ENCODE data around the gene FBXL15. TPM values are rescaled to one million over a fixed set of nuclear protein-coding genes. Genes with fewer than 3 reads are reported as not detected.

FBXL15 gene
- total RNA-seq (9.9 and 10.7 TPM in 2 replicates), polyA plus RNA-seq (15.3 and 21.6 TPM in 2 replicates), polyA minus RNA-seq (1.4 and 2.0 TPM in 2 replicates), Bru-seq, nascent RNA (percentile 44 among the genes with signal in this experiment), BruChase-seq, experiment 1, labeled RNA remaining after a 6-hour chase (percentile 49 among the genes with signal in this experiment), BruChase-seq, experiment 2, labeled RNA remaining after a 2-hour chase (percentile 52 among the genes with signal in this experiment)
- polyA plus RNA-seq (2011; cell fraction: cytosol; rRNA removed), result 5.9 and 10.1 TPM in 2 replicates
- 11.6 and 11.7 TPM in 2 replicates for polyA plus RNA-seq (2011; cell fraction: nucleus; rRNA removed)
- polyA plus RNA-seq (2012), result 4.3 and 6.2 TPM in 2 replicates
- 8.5 TPM for polyA minus RNA-seq (2011; cell fraction: cytosol; rRNA and poly(A)+ RNA removed)
- polyA minus RNA-seq (2011; cell fraction: nucleus; rRNA and poly(A)+ RNA removed), result 1.5 and 1.8 TPM in 2 replicates
- long read RNA-seq, transcript FBXL15-201 (4 exons, 2,362 nt), result major isoform, 22 of 100 reads
- long read RNA-seq, partial matches to known transcripts, result 58 of 100 reads
- long read RNA-seq, other reads (novel, unspliced or antisense), result 20 of 100 reads

GRCh38 chr10:102420714-102421506, at the start of gene FBXL15:
FBXL15 (plus strand) TSS chr10:102420836; CDS start chr10:102421130, 294 bp downstream.
- POLR2A ChIA-PET, result interaction anchor here (0.5 to 1.8 kb wide), 2 partner anchors 12 to 238 kb away, joined by 6 to 11 read pairs; partner anchors contain the start of gene CUEDC2
- intact Hi-C loops (cut with micrococcal nuclease), result loop anchor here (1.0 to 5.0 kb wide), 4 partner anchors 29 to 226 kb away; partner anchors contain the start of genes ACTR1A and SUFU
- FAIRE-seq, result peak; percentile 95

More at GRCh38 chr10:102420714-102421506, at the start of gene FBXL15:
- TF ChIP-seq POLR2AphosphoS5 (IDR thresholded peaks at IDR 0.05; ENCODE audit: insufficient read depth, low read depth, low read length) (peak; percentile 66), JUN (IDR thresholded peaks at IDR 0.05; ENCODE audit: borderline replicate concordance, insufficient read depth, insufficient read length, low read depth) (no peak), MYC (IDR thresholded peaks at IDR 0.05; ENCODE audit: low read depth, low read length) (no peak), MAX (IDR thresholded peaks at IDR 0.05; ENCODE audit: insufficient read depth, insufficient read length) (no peak), FOS (IDR thresholded peaks at IDR 0.05; ENCODE audit: borderline replicate concordance, insufficient read depth, low read length) (no peak), POLR2A (IDR thresholded peaks at IDR 0.05; ENCODE audit: low read depth, low read length) (peak; percentile 27), EZH2 (IDR thresholded peaks at IDR 0.05; ENCODE audit: borderline replicate concordance, low read depth, low read length, severe bottlenecking) (no peak), GATA2 (IDR thresholded peaks at IDR 0.05; ENCODE audit: insufficient read depth, insufficient read length, low read depth, low read length) (no peak)
- TF ChIP-seq, protein P1, sequence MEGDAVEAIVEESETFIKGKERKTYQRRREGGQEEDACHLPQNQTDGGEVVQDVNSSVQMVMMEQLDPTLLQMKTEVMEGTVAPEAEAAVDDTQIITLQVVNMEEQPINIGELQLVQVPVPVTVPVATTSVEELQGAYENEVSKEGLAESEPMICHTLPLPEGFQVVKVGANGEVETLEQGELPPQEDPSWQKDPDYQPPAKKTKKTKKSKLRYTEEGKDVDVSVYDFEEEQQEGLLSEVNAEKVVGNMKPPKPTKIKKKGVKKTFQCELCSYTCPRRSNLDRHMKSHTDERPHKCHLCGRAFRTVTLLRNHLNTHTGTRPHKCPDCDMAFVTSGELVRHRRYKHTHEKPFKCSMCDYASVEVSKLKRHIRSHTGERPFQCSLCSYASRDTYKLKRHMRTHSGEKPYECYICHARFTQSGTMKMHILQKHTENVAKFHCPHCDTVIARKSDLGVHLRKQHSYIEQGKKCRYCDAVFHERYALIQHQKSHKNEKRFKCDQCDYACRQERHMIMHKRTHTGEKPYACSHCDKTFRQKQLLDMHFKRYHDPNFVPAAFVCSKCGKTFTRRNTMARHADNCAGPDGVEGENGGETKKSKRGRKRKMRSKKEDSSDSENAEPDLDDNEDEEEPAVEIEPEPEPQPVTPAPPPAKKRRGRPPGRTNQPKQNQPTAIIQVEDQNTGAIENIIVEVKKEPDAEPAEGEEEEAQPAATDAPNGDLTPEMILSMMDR (IDR thresholded peaks at IDR 0.05; ENCODE audit: extremely low read depth in 1 of 2, insufficient read depth in 1 of 2, low read depth in 1 of 2, low read length in 2 of 2), result no peak
- CTCF ChIA-PET, result interaction anchor here (0.6 to 6.5 kb wide), 15 partner anchors 9 to 251 kb away, joined by 3 to 74 read pairs (median 21); partner anchors contain the start of genes C10orf95, CUEDC2 and NFKB2
- Histone ChIP-seq H3K4me2 (ENCODE audit: insufficient read depth, low read length) (peak within 1 kb of the TSS; percentile 67), H3K9ac (replicated peaks; ENCODE audit: extremely low read depth, insufficient read depth, low read length) (peak within 1 kb of the TSS; percentile 19), H3K4me1 (ENCODE audit: control insufficient read depth, extremely low read depth, insufficient read depth, low read length) (peaks cover 20% of the 10 kb centered on the region), H3K27ac (ENCODE audit: insufficient read depth, low read depth, low read length) (no peak within 1 kb of the TSS), H3K4me3 (replicated peaks in 1 of 3; ENCODE audit: insufficient read depth in 1 of 3, low read depth in 1 of 3, low read length in 3 of 3) (peak within 1 kb of the TSS; percentile 64 to 73 (median 70)), H3K79me2 (ENCODE audit: control insufficient read depth, insufficient read depth, low read length) (no peaks in the 10 kb centered on the region), H2AFZ (ENCODE audit: low read depth, low read length) (peak within 1 kb of the TSS; percentile 78), H4K20me1 (replicated peaks; ENCODE audit: control insufficient read depth, extremely low read depth, insufficient read depth, low read length) (no peaks in the 10 kb centered on the region), H3K27me3 (ENCODE audit: control insufficient read depth in 2 of 2, insufficient read depth in 2 of 2, low read length in 2 of 2) (peaks cover 3 to 7% of the 10 kb centered on the region in 2 experiments), H3K9me3 (replicated peaks; ENCODE audit: control insufficient read depth, insufficient read depth, low read length) (no peaks in the 10 kb centered on the region), H3K9me1 (replicated peaks; ENCODE audit: control insufficient read depth, extremely low read depth, insufficient read depth, low read length) (no peaks in the 10 kb centered on the region), H3K36me3 (ENCODE audit: control insufficient read depth in 2 of 2, extremely low read depth in 1 of 2, insufficient read depth in 2 of 2, low read length in 2 of 2) (peaks cover 0 to 9% of the 10 kb centered on the region in 2 experiments)
- peak; percentile 96 for DNase-seq (ENCODE audit: low read depth, low spot score)
- BruUV-seq (replicated peaks), result no TSS peak
- dilution Hi-C loops (cut with MboI; ENCODE audit: extremely low pct_ligation_motif_present, low sequenced_read_pairs), result no loop called here
